Middle frontal gyrus (tissue), 1 donor: Measurements from ENCODE around the gene MRTFB.

ENCODE experiments used
- DNase-seq: peaks from one replicate; pipeline ENCODE4 v3.0.0-alpha.2; 2015; ENCODE audit warnings: low spot score; ENCODE audit errors: extremely low spot score

Gene MRTFB

DNA sequence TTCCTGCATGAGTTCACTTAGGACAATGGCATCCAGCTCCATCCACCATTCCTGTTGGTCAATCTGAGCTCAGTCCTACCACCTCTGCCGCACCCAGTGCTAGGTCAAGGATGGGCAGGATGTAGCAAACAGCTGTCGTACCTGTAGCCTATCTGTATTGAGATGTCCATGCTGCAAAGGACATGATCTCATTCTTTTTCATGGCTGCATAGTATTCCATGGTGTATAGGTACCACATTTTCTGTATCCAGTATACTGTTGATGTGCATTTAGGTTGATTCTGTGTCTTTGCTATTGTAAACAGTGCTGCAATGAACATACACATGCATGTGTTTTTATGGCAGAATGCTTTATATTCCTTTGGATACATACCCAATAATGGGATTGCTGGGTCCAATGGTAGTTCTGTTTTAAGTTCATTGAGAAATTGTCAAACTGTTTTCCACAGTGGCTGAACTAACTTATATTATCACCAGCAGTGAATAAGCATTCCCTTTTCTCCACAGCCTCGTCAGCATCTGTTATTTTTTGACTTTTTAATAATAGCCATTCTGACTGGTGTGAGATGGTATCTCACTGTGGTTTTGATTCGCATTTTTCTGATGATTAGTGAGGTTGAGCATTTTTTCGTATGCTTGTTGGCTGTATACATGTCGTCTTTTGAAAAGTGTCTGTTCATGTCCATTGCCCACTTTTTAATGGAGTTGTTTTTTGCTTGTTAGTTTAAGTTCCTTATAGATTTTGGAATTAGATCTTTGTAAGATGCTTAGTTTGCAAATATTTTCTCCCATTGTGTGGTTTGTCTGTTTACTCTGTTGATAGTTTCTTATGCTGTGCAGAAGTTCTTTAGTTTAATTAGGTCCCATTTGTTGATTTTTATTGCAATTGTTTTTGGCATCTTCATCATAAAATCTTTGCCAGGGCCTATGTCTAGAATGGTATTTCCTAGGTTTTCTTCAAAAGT lies 7.2 kb upstream of the MRTFB start:
- DNase-seq = no peak

DNA sequence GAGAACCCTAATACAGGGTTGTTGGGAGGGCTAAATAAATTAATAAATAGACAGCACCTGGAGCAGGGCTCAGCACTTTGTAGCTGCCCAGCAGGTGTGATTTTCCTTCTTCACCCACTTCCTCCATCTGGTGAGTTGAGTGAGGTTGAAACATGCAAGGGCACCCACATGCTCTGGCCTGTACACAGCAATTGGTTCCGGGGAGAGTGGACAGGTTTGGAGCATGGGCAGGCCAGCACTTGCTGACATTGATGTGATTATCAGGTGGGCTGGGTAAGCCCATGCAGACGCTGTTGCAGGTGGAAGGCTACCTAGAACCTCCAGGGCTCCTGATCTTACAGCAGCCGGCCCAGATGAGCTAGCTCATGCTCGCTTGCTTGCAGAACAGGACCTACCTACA lies 1.3 kb upstream of the MRTFB start:
- DNase-seq = no peak

DNA sequence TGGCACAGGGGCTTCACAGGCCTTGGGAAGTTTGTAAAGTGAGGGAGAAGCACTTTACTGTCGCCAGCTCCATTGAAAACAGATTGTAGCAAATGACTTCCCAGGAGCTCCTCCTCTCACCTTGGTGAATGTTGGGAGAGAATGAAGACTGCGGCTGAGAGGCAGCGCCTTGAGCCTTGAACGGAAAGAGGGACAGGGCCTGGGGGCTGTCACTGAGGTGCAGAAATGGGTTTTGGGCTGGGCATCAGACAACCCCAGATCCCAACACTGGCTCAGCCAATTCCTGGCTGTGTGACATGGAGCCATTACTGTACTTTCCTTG lies 603 bp upstream of the MRTFB start:
- DNase-seq = no peak

DNA sequence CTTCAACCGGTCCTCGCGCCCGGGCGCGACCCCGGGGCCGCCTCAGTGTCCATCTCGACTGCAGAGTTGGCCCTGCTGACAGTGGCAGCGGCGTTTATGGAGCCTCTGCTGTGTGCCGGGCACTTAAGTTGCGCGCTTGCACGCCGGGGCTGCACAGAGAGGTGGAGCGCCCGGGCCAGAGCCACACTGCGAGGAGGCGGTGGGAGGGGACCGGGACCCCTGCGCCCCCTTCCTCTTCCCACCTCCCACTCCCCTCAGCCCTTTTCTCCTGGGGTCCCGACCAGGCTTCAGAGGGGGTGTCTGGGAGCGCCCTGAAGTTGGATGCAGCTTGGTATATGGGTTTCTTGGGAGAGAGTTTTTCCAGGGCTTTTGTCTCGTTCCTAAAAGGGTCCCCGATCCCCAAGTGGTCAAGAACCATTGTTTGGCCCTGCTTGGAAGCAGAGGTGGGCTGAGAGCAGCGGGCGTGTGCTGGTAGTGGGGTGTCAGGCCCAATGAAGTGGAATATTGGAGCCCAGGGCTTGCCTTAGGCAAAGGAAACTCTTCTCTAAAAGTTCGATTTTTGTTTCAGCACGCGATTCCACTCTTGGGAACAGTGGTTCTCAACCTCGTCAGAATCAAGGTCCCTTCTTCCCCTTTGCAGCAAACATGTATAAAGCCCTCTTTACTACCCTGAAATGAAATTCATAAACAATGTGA lies 605 bp downstream of the MRTFB start:
- DNase-seq = no peak

DNA sequence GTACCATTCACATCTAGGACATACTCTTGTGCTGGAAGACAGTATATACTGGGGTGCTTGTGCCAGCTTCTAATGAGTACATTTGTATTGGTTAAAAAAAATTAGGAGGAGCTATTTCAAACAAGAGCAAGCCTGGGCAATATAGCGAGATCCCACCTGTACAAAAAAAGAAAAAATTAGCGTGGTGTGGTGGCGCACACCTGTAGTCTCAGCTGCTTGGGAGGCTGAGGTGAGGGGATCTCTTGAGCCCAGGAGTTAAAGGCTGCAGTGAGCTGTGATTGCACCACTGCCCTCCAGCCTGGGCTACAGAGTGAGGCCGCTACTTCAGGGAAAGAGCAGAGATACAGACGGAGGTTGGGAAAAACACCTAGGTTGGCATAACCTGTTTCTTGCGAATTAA lies 1.2 kb downstream of the MRTFB start:
- DNase-seq = no peak

DNA sequence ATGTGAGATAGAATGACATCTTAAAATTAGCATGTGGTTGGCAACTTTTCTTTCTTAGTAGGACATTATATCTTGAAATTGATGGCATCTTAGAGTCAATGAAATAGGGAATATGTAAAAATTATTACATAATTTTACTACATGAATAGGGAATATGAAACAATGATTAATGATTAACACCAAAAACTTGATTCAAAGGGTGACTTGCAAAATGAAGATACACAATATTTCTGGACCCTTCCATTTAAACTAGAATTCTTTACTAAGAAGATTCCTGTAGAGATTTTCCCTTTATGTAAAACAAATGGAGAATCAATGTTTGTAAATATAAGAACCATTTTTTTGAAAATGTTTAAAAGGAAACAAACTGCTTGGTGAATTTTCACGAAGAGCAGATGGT lies 3.4 kb downstream of the MRTFB start:
- DNase-seq = no peak

DNA sequence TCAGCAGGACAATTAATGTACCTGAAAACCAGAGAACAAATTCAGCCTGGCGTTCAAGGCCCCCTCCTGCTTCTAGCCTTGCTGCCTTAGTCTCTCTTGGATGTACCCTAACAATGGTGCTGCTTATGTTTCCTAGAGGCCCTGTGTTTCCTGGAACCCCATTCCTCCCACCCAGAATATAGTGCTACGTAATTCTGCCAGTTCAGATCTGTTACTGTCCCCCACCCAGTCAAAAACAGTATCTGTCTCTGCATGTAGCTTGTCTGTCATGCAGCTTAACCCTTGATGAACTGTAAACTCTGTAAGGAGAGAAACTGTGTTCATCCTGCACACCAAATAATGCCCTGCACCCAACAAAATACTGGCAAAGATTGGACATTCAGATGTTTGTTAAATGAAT lies 6.8 kb downstream of the MRTFB start:
- no peak for DNase-seq

DNA sequence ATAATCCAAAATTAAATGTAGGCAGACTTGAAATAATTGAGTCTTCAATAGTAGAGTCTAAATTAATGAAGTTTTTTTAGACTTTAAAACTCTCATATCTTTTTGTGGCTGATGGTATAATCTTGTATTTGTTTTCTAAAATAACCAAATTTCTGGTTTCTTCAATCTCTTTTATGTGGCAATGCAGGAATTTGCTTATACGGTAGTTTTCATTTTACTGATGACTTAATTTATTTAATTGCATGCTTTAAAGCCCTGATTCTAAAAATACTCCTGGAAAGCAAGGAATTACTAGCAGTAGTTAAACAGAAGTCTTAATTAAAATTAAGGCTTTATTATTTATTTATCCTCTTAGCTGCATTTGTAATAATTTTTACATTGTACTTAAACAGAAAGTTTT lies 15.4 kb downstream of the MRTFB start:
- DNase-seq = no peak

DNA sequence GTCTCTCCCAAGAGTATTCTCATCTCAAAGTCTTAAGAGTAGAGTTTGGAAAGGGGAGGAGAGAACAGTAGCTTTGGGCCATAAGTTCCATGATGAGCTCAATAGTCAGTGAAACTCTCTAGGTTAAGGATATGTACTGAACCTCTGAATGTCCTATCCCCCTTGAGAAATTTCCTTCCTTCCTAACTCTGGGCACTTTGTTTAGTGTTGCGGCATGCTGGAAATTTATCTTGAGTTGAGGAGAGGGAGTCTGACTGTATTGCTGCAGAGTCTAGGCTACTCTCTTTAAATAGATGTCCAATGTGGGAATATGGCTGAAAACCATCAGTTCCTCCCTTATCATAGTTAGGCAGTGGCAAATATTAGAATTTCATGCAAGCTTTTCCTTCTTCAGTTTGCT lies 16.1 kb downstream of the MRTFB start:
- DNase-seq = no peak

DNA sequence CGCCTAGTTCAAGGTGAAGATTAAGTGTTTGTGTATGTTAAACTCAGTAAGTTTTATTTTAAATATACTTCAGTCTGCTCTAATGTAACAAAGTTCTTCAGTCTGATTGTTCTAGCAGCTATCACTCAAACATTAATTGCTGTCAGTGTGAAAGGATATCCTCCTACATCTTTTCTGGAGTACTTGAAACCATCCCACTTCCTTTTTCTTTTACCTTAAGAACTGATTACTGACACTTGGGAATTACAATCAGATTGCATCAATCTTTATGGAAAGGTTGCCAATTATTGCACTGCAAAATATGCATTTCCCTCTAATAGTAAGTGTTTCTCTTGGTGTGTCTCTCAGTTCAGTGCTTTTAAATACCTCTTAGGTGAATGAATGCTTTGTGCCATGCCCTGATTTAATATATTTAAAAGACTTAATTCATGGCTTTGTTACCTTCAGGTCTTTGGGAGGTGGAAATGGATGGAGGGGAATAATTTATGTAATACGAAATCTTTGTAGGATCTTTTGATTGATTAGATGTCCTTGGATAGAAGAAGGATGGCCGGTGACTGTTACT lies 16.6 kb downstream of the MRTFB start:
- DNase-seq = no peak

DNA sequence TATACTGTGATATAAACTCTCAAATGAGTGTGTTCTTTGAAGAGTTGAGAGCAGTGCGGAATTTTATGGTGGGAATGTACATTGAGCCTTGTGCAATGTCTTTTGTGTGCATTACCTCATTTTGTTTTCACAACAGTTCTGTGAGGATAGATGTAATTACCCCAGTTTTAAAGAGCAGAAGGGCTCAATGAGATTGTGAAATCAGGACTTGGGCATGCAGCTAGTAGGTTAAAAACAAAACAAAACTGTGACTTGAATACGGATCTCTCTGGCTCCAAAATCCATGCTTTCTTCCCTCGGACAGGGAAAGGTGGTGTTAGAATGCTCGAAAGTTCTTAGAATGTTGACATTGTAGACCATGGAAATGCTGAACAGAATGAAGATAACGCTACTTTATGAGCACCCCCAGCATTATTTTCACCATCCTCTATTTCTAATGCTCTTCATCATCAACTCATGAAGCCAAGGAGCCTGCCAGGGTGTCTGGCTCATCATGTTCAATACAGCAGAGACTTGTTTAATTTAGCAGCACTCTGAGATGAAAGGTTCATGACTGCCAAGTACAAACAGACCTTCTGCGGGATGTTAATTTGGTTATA lies 17.1 kb downstream of the MRTFB start:
- DNase-seq = no peak

DNA sequence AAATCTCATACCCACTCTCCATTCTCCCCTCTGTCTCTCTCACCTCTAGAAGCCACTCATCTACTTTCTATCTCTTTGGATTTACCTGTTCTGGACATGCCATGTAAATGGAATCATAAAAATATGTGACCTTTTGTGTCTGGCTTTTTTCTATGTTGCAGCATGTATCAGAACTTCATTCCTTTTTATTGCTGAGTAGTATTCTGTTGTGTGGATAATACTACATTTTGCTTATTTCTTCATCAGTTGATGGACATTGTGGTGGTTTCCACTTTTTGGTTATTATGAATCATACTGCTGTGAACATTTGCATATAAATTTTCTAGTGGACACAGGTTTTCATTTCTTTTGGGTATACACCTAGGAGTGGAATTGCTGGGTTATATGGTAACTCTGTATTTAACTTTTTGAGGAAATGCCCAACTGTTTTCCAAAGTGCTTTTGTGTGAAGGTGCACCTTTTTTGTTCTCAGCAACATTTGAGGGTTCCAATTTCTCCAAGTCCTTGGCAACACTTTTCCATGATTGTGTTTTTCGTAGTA lies 18.2 kb downstream of the MRTFB start:
- no peak for DNase-seq

DNA sequence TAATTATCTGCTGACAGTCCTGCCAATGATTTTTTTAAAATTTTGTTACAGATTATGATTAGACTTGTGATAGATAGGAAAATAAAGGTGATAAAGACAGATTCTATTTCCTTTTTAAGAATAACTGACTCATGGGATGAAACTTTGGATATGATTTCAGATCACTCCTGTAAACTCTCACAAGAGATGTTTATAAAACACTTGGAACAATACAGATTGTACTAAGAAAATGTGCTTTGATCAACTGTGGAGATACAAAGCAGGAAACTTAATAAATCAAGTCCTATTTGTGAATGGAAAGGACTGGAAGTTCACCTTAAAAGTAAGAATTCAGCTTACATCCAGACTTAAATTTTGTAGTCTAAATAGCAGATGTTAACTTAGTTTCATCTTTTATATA lies 21.4 kb downstream of the MRTFB start:
- DNase-seq = no peak

DNA sequence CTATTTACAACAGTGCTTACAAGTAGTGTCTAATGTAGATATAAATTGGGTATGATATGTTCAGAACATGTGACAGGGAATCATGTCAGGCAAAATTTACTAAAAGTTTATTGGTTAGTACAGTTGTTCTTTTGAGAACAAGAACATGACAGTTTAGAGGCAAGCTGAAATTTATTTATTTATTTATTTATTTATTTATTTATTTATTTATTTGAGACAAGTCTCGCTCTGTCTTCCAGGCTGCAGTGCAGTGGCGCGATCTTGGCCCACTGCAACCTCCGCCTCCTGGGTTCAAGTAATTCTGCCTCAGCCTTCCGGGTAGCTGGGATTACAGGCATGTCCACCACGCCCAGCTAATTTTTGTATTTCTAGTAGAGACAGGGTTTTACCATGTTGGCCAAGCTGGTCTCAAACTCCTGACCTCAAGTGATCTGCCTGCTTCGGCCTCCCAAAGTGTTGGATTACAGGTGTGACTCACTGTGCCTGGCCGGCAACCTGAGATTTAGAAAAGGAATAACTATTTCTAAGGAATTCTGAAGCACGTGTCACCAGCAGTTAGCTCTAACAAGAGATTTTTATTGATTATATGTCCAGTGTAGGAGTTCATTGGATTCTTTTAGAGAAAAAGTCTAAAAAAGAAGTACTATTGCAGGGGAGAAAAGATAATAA lies 24.9 kb downstream of the MRTFB start:
- no peak for DNase-seq

DNA sequence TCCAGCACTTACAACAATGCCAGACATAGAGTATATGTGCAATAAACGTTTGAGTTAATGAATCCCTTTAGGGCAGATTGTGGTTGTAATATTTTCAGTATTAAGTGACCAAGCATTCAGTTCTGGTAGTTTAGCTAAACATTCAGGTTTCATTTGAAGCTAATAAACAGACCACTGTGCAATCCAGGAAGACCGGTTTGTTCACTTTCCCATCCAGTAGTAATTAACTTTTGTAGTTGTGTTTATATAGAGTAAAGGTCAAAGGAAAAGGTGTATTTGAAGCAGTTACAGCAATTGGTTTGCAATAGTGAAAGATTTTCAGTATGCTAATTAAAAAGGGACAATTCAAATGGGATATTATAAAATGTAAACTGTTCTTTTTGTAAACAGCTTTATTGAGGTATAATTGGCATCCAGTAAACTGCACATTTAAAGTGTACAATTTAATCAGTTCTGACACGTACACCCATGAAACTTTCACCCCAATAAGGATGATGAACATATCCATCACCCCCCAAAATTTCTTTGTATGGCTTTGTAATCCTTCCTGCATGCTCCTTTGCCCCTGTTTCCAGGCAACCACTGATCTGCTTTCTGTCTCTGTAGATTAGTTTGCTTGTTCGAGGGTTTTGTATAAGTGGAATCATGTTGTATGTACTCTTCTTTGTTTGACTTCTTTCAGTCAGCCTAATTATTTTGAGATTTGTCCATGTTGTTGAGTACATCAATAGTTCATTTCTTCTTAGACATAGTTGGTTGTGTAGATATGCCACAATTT lies 26.3 kb downstream of the MRTFB start:
- DNase-seq = no peak

DNA sequence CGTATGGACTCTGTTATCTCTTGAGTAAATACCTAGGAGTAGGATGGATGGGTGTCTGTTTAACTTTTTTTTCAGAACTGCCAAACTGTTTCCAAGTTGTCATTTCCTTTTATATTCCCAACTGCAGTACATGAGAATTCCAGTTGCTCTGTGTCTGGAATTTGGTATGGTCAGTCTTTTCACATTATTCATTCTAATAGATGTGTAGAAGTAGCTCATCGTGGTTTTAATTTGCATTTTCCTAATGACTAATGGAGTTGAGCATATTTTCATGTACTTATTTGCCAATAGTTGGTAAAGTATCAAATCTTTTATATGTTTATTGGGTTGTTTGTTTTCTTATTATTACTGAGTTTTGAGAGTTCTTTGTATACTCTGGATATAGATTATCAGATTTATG lies 27.0 kb downstream of the MRTFB start:
- no peak for DNase-seq

DNA sequence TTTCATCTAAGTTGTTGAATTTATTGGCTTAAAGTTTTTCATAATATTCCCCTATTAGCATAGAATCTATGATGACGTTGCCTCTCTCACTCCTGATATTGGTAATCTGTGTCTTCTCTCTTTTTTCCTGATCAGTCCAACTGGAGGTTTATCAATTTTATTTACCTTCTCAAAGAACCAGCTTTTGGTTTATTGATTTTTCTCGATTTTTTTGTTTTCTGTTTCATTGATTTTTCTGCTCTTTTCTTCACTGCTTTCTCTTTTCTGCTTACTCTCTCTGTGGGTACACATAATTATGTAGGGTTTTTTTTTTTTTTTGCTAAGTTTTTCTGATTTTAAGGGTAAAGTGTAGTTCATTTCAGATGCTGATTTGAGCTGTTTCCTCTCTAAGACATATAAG lies 29.7 kb downstream of the MRTFB start:
- DNase-seq = no peak

DNA sequence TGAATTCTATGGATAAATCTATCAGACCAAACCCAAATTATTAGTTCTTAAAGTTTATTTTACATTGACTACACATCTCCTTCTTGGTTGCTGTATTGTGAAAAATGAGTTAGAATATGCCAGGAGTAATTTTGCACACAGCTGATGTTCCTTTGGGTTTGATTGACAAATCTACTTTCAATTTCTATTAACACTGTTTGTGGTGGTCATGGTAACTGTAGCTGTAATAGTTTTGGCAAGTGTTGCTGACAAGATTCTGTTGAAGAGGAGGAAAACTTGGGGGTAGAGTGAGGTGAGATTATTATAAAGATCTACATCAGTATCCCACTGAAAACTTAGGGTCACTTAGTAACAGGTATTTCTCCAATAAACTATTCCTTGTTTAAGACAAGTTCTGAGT lies 30.3 kb downstream of the MRTFB start:
- DNase-seq = no peak

DNA sequence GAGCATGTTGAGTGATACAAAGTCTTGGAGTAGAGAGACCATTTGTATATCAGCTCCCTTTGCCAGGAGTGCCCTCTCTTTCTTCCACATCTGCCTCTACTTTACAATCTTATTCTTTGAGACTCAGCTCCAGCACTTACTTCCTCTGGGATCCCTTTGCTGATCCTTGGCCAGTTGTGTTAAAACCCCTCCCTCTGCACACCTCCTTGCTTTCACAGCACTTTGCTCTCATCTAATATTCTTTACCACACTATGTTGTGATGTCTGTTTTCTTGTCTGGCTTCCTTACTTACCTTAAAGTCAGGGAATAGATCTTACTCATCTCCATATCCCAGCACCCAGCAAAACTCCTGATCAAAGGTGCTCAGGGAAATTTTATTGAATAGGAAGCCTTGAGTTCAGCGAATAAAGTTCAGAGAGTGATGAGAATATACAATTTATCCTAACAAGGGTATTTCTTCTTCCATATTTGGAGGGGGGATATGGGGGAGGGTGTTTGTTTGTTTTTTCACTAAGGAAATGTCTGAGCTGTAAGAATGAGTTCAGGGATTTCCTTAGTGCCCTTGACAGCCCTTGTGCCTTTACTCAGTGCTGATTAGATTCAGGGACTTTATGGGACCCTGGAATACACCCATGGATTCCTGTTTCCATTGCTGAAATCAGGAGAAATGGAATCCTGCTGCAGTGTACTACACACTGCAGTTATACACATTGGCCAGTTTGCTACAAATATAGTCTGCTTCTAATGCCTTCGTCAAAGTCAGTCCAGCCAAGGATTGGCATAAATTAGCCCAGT lies 32.0 kb downstream of the MRTFB start:
- DNase-seq = no peak

DNA sequence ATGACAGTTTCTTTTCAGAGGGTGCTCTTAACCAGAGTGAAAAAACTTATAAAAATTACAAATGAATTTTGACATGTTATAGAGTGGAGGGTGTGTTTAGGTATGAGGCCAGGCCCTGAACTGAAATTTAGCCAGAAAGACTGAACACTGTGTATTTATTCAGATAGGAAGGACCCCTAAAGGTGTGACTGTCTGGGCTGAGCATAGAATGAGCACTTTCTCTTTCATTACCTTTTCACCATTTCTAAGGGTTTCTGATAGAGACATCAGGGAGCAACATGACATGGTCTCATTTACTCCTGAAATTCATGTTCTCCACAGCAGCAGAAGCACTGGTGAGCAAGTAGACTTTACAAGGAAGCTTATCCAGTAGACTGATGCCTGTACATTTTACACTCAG lies 32.9 kb downstream of the MRTFB start:
- DNase-seq = no peak
